ENCODE measurements around the gene FBXL20. TPM values are rescaled to one million over a fixed set of nuclear protein-coding genes. Genes with fewer than 3 reads are reported as not detected.
A peak's percentile ranks its signal among the peaks of the same experiment; 100 is the strongest.

Gene FBXL20
- total RNA-seq, 1 experiment from 2014 or later = 7.1 TPM

DNA sequence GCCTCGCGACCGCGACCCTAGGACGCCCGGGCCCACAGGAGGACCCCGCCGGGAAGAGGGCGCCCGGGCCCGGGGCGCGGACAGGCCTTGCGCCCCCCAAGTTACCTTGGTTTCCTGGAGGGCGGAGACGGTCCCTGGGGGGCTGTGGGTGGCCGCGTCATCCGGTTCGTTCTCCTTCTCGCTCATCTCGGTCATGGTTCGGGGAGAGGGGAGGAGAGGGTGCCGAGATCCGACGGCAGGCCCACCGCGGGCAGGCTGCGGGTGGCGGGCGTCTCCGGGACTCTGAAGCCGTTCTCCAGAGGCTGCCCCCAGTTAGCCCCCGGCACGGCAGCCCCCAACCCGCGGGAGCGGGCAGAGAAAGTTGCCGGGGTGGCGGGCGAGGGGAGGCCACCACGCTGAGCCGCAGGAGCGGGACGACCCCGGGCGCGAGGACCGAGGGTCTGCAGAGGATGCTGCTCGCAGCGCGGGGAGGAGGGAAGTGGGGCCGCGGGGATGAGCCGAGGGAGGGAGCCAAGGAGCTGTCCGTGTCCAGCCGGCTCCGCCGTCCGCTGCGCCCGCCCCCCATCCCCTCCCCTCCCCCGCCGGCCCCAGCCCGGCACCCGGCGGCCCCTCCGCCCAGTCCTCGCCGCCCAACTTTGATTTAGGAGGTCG, 176.0 kb downstream of the FBXL20 start, which contains the start of gene STAC2:
Gene STAC2, minus strand, starts transcription at position 638 of the 651 bp plus-strand sequence. Its CDS starts 443 bp downstream, at position 195.
- no peak for DNase-seq (ENCODE audit: low read depth)

DNA sequence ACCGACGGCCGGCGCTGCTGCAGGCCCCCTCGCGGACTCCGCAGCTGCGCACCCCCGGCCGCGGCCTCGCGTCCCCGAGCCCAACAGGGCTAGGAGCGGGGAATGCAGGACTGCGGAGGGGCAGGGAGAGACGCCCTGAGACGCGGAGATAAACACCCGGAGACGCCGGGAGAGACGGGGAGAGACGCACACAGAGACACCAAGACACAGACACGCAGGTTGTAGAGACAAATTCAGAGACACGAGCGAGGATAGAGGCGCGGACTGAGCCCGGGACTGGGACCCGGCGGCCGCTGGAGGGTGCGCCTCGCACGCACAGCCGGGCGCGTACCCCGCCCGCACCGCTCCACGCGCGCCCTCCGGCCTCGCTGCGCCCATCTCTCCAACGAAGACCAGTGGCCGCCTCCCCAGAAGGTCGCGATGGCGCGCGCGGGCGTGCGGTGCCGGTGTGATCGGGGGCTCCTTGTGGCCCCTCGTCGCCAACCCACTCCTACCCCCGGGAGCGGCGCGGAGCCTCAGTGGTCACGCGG, 176.6 kb downstream of the FBXL20 start:
- no peak for DNase-seq (ENCODE audit: low read depth)

DNA sequence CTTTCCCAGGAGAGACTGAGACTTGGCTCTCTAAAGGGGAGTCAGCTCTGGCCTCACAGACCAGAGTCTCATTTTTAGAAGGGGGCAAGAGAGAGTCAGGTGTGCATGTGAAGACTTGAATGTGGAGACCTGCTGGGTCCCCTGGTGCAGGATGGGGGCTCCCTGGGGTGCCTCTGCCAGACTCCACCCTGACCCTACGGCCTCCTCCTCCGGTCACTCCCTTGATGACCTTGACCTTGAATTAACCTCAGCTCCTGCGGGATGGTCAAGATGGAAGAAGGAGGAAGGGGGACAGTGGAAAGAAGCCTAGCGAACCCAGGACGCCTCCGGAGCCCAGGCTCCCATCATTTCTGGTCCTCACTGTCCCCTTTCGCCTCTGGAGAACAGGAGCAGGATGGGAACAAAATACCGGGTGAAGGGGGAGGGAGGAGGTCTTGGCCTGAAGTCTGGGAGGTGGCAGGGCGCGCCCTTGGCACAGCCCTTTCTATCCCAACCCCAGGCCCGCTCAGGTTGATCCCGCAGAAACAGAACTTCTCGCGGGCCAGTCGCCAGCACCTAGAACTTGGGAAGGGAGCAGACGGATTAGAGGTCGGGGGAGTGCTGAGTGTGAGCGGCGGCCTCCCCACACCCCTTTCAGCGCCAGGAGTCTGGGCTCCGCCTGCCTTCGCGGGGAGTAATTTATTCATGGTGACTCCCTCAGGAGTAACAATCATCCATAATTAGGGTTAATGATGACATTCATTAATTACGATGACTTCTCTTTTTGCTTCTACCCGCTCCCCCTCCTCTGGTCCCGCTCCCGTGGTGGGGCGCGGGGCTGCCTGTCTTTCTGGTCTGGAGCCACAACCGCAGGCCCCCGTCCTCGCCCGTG, 177.3 kb downstream of the FBXL20 start:
- DNase-seq (ENCODE audit: low read depth) = no peak

DNA sequence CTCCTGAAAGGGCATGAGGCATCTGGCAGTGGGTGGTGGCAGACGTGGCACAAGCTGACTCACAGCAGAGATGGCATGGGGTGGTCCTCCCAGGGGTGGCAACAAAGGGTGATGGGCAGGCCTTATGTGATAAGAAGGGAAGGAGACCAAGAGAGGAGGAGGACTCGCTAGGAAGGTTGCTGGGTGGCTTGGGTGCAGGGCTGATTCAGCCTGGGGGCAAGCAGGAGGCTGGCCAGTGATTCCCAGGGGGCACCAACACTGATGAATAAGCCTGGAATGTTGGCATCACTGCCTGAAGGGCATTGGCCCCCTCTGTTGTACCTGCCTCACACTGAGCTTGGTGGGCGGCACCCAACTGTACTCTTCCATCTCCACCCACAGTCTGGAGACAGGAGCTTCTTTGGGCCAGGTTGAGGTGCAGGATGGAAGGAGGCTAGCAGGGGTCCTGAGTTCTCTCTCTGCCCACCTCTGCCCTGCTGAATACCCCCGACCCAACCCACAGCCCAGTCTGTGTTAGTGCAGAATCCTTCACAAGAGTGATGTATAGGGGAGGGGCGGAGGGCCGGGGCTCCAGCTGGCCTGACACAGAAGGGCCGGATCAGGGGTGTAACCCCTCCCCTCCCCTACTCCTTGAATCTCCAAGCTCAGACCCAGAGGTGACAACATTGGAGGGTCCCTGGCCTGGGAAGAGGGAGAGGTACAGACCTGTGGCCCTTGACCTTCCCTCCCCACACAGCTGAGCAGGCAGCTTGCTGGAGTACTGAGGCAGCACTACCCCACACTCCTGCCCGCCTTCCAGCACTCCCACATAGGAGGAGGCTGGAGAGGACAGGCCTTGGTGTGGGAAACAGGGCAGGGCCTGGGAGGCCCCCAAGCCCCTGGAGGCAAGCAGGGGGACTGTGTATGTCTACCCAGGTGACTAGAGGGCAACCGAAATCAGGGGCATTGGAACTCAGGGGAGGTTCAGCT, 178.3 kb downstream of the FBXL20 start:
- DNase-seq (ENCODE audit: low read depth) = no peak

DNA sequence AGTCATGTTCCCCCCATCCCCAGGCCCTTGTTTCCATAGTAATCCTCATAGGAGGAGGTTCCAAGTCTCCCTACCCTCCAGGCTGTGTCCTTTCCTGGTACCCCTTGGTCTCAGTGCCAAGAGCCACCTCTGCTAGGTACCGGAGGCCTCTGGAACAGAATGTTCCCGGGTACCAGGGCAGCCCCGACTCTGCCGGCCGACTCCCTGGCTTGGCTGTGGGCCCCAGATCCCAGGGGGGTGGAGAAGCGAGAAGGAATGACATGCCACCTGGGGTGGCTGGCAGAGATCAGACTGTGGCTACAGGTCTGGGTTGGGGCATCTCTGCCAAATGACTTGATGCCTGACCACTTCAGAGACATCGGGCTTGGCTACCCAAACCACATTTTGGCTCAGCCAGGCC, 179.3 kb downstream of the FBXL20 start:
- DNase-seq (ENCODE audit: low read depth) = no peak

DNA sequence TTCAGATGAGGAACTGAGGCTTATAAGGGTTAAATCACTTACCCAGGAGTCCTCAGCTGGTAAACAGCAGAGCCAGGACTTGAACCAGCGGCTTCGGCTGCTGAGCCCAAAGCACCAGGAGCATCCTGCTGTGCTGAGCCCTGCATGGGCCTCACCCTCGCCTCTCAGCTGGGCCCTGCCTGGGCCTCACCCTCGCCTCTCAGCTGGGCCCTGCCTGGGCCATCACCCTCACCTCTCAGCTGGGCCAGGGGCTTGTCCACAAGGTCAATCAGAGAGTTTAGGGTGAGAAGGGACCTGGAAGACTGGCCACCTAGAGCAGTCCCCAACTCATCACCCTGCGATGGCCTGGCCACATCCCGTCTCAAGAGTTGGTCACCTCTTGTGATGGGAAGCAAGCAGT, 179.9 kb downstream of the FBXL20 start:
- no peak for DNase-seq (ENCODE audit: low read depth)

DNA sequence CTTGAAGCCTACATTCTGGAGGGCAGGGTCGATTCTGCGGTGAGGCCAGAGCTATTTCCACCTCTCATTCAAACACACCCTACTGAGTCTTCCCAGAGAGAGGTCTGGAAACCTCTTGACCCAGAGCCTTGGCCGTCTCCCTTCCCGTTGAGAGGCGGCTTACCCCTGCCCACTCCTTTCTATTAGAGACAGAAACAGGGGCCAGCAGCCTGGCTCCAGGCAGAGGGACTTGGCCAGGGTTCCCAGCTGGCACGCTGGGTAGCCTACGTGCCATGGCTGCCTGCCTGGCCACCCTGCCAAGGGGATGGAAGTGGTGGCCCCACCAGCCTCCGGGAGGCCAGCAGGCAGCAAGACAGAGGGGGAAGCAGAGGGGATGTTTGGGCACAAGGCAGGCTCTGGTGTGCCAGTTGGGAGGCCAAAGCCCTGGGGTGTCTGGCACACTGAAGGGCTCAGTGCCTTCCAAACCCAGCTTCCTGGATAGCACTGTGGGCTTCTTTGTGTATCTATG, 181.7 kb downstream of the FBXL20 start:
- DNase-seq (ENCODE audit: low read depth) = no peak

DNA sequence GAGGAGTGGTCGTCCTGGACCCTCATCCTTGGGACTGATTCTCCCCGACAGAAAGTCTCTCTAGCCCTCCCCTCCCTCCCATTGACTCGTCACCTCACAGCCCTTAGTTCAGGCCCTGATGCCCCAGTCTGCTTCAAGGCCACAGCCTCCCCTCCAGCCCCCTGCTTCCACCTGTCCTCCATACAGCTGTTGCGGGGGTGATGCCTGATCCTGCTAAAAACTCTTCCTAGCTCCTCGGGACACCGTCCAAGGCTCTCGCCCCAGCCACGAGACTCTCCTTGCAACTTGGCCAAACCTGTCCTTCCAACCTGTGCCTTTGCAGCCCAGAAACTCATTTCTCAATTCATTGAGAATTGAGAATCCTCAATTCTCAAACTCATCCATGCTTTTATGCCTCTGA, 182.5 kb downstream of the FBXL20 start:
- no peak for DNase-seq (ENCODE audit: low read depth)

DNA sequence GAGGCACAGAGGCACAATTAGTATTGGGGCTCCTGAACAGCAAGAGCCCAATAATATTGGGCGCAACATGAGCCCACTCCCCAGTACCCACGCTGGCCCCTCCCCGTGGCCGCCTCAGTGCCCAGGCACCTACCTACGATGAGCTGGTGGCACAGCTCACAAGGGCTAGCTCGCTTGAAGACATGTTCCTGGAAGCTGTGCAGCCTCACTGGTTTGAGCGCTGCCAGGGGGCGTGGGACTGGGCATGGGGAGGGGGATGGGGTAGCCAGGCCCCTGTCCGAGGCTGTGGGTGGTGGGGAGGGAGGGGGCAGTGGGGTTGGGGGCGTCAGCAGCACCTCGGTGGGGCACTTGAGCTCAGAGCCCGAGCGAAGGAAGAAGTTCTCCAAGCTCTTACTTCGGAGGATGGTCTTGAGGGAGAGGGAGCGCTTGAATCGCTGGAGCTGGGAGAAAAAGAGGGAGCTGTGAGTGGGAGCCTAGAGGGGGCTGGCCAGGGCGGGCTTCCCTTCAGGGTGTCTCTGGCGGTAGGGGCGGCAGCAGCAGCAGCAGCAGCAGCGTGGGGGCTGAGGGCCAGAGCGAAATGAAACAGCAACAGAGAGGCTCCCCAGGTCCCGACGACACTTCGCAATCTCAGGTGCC, 183.6 kb downstream of the FBXL20 start:
- no peak for DNase-seq (ENCODE audit: low read depth)

DNA sequence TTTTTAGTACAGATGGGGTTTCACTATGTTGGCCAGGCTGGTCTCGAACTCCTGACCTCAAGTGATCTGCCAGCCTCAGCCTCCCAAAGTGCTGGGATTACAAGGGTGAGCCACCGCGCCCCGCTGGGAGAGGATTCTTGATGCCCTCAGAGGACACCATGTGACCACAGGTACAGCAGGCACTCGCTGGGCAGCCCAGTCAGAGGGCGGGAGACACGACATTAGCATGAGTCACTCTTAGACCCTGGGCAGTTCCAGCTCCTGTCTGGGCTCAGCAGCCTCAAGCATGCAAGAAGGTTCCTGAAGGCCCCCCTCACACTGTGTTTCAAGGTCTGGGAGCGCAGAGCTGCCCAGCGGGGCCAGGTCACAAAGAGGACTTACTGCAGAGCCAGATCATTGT, 187.6 kb downstream of the FBXL20 start:
- DNase-seq (ENCODE audit: low read depth) = peak; percentile 65

DNA sequence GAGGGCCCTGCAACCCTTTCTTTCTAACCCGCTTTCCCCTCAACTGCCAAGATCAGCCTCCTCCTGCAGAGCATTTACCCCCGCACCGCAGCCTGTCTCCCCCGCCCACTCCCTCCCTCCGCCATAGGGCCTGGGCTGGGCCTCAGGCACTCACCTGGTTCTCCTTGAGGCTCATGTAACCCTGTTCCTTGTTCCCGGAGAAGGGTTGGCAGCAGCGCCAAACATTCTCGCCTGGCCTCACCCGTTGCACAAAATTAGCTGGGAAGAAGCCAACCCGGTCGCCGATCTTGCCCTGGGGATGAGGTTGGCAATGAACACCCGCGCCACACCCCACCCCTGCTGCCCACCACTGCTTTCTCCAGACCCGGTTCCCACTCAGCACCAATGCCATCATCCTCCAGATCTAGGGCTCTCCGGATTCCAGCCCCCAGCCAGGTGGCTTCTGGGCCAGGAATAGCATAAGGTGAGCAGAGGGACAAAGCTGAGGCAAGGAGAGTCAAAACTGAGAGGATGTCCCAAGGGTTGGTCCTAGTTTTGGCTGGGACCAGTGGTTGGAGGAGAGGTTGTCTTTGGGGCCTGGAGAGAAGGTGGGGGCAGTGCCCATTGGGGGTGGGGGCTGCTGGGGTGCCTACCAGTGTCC, 188.5 kb downstream of the FBXL20 start:
- DNase-seq (ENCODE audit: low read depth) = no peak

DNA sequence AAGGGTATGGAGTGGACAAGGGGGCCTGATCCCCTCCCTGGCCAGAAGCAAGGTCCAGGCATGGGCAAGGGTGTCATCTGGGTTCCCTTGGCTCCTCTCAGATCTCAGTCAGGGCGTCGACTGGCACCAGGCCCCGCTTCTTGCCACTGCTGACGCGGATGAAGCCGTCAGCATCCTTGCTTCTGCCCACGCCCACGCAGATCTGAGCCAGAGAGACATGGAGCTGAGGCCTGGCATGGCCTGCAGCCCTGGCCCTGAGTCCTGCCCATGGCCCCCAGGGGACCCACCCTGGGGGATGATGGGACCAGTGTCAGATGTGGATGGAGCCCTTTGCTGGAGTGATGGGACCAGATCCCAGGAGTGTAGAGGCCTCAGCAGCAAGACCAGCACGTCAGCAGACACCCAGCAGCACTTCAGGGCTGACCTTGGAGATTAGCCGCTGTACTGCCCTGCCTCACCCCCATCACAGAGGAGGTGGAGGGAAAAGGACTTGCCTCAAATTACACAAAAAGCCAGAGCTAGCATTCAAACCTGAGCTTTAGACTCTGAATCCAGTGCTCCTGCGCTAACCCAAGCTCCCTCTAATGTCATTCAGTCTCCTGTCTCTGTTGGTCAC, 189.1 kb downstream of the FBXL20 start:
- no peak for DNase-seq (ENCODE audit: low read depth)

DNA sequence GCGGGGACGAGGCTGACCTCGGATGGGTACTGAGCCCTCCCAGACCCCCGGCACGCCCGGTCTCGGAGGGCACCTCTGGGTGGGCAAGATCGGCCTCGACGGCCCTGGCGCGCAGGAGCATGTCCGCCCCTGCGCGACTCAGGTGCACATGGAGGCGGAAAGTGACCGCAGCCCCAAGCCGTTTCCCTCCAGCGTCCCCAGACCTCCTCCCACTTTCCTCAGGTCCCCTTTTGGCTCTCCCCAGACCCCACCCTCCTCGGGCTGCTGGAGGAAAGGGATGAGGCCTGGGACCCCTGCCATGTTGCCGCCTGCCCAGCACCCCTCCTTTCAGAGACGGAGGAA, 191.4 kb downstream of the FBXL20 start:
- no peak for DNase-seq (ENCODE audit: low read depth)

DNA sequence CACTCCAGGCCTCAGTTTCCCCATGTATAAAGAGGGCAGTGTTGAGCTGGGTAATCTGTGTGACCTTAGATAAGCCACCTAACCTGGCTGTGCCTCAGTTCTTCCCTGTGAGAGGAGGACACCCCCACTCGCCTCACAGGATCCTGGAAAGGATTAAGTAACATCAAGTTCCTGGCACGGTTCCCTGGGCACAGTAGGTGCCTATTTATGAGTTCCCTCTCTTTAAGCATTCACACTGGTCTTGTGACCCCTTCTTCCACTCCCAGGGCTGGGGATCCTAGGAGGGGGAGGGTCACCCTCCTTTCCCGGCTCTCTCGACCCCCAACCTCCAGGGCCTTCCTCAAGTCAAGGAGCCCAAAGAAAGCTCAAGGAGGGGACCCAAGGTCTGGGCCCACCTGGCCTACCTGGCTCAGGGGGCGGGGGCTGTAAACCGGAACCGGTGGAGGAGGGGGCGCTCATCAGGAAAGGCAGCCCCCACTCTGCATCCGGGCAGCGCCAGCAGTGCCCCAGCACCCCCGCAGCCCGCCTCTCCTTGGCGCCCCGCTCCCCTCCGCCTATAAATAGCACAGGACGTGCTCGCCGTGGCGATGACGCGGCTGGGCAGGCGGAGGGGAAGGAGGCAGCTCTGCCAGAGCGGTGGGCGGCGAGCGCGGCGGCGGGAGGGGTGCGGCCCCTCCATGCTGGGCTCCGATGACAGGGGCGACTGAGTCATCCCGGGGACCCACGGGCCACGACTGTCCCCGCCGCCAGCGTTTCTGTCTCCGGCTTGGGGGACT, 191.9 kb downstream of the FBXL20 start:
- peak; percentile 44 for DNase-seq (ENCODE audit: low read depth)

DNA sequence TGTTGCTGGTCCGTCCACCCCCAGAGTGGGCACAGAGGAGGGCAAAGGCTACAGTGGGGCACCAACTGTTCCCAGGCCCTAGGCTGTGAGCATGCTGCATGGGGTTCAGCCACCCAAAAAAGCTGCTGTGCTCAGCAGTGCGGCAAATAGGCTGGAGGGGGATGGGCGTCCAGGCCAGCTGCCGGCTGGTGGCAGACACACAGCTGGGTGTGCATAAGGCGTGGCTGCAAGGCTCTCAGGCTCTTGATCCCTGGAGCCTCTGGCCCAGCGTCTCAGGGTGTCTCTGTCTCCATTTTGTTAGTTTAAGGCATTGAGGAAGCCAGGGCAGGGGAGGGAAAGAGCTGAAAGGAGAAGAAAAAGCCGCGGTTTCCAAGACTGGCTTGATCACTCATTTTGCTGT, 192.5 kb downstream of the FBXL20 start:
- DNase-seq (ENCODE audit: low read depth) = no peak

DNA sequence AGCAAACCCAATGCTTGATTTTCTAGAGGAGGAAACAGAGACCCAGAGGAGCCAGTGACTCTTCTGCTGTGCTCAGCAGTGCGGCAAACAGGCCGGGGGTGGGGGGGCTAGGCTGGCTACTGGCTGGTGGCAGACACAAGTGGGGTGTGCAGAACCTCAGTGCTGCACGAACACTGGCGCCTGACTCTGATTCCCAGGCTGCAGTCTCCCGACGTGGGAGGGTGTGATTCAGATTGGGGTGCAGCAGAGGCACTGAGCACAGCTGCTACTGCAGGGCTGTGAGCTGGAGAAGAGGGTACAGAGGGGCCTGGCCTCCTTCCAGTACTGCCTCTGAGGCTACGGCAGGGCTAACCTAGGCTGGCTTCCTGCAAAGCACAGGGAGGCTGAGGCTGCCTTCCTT, 193.3 kb downstream of the FBXL20 start:
- DNase-seq (ENCODE audit: low read depth) = no peak

DNA sequence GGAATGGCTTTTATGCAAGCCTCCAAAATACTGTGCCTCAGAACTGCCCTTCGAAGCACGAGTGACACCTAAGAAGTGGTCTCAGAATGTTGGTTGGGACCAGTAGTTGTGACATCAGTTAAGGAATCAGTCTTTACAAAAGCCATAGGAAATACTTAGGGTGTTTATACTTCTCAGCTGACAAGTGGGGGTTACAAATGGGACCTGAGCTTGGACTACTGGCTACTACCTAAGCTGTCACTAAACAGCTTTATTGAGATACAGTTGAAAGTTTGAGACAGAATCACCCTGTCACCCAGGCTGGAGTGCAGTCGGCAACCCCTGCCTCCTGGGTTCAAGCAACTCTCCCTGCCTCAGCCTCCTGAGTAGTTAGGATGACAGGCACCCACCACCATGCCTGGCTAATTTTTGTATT, 196.3 kb downstream of the FBXL20 start:
- DNase-seq (ENCODE audit: low read depth) = no peak

DNA sequence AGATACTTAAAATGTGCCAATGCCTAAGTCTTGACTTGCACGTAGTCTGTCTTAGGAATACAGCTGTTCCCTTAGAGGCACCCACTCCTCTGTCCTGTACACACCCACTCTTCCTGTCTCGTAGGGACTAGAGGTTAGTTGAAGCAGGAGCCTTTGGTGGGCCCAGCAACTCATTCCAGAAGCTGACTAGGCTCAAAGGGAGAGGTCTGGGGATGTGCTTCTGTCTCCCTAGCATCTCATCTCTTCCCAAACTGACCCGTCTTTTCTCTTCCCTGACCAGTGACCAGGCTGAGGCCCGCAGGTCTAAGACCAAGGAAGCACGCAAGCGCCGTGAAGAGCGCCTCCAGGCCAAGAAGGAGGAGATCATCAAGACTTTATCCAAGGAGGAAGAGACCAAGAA, 197.2 kb downstream of the FBXL20 start:
- DNase-seq (ENCODE audit: low read depth) = no peak

Measured in RPMI7951 (cell line).